HepG2 (cell line): ENCODE results near the gene COL4A2.

Experiments used
- ATF3 ChIP-seq: sonication (generic); formaldehyde crosslinking; IDR thresholded peaks from 2 replicates; pipeline ENCODE4 v1.4.0; 2020; ENCODE audit warnings: missing genetic modification reagents
- CTCF ChIP-seq: sonication (generic); formaldehyde crosslinking; IDR thresholded peaks from 2 replicates; pipeline ENCODE4 v1.5.0; 2020; ENCODE audit warnings: mild to moderate bottlenecking, missing genetic modification reagents, moderate library complexity
- HOXA7 ChIP-seq: sonication (generic); formaldehyde crosslinking; IDR thresholded peaks from 2 replicates; pipeline ENCODE4 v1.8.1; 2022; ENCODE audit warnings: mild to moderate bottlenecking, missing genetic modification reagents, moderate library complexity
- MIER3 ChIP-seq: IDR thresholded peaks from 2 replicates; pipeline ENCODE4 v1.6.1; 2016; ENCODE audit warnings: missing compliant biosample characterization, borderline replicate concordance
- NONO ChIP-seq, 2 experiments: fragments of 450-650 bp in 1 of 2; sonication (generic) in 1 of 2; formaldehyde crosslinking in 1 of 2; IDR thresholded peaks in 1 of 2; conservative IDR thresholded peaks in 1 of 2; 2 replicates each; pipeline versions ENCODE4 v1.6.1 to v1.8.0; 2017 to 2022; ENCODE audit warnings: mild to moderate bottlenecking in 1 of 2, missing genetic modification reagents in 1 of 2, moderate library complexity in 1 of 2
- PAWR ChIP-seq: sonication (generic); formaldehyde crosslinking; IDR thresholded peaks from 2 replicates; pipeline ENCODE4 v1.4.0; 2020; ENCODE audit warnings: missing genetic modification reagents, mild to moderate bottlenecking, borderline replicate concordance
- RAD21 ChIP-seq: fragments of 450-650 bp; formaldehyde crosslinking; IDR thresholded peaks from 2 replicates; pipeline ENCODE4 v1.5.0; 2020; ENCODE audit warnings: mild to moderate bottlenecking
- TERF1 ChIP-seq: sonication (generic); formaldehyde crosslinking; IDR thresholded peaks from 2 replicates; pipeline ENCODE4 v1.8.0; 2022; ENCODE audit warnings: mild to moderate bottlenecking, missing genetic modification reagents, moderate library complexity
- TP53 ChIP-seq: sonication (generic); formaldehyde crosslinking; conservative IDR thresholded peaks from 2 replicates; pipeline ENCODE4 v1.4.0; 2020; ENCODE audit warnings: missing genetic modification reagents
- ZFP36 ChIP-seq: fragments of 150-350 bp; IDR thresholded peaks from 2 replicates; pipeline ENCODE4 v1.6.1; 2018; ENCODE audit warnings: borderline replicate concordance, low read length, low read depth; ENCODE audit not compliant: partially characterized antibody
- ZNF274 ChIP-seq: sonication (generic); formaldehyde crosslinking; IDR thresholded peaks from 2 replicates; pipeline ENCODE4 v1.5.1; 2020; ENCODE audit warnings: mild to moderate bottlenecking, missing genetic modification reagents
- TF ChIP-seq, protein P1 (sequence below): sonication (generic); formaldehyde crosslinking; IDR thresholded peaks from 2 replicates; pipeline ENCODE4 v1.4.0; 2020; ENCODE audit warnings: mild to moderate bottlenecking, missing genetic modification reagents
- TF ChIP-seq, protein P2 (sequence below): sonication (generic); formaldehyde crosslinking; IDR thresholded peaks from 2 replicates; pipeline ENCODE4 v1.5.1; 2020; ENCODE audit warnings: missing genetic modification reagents, mild to moderate bottlenecking, borderline replicate concordance

- TF ChIP-seq, protein P1, sequence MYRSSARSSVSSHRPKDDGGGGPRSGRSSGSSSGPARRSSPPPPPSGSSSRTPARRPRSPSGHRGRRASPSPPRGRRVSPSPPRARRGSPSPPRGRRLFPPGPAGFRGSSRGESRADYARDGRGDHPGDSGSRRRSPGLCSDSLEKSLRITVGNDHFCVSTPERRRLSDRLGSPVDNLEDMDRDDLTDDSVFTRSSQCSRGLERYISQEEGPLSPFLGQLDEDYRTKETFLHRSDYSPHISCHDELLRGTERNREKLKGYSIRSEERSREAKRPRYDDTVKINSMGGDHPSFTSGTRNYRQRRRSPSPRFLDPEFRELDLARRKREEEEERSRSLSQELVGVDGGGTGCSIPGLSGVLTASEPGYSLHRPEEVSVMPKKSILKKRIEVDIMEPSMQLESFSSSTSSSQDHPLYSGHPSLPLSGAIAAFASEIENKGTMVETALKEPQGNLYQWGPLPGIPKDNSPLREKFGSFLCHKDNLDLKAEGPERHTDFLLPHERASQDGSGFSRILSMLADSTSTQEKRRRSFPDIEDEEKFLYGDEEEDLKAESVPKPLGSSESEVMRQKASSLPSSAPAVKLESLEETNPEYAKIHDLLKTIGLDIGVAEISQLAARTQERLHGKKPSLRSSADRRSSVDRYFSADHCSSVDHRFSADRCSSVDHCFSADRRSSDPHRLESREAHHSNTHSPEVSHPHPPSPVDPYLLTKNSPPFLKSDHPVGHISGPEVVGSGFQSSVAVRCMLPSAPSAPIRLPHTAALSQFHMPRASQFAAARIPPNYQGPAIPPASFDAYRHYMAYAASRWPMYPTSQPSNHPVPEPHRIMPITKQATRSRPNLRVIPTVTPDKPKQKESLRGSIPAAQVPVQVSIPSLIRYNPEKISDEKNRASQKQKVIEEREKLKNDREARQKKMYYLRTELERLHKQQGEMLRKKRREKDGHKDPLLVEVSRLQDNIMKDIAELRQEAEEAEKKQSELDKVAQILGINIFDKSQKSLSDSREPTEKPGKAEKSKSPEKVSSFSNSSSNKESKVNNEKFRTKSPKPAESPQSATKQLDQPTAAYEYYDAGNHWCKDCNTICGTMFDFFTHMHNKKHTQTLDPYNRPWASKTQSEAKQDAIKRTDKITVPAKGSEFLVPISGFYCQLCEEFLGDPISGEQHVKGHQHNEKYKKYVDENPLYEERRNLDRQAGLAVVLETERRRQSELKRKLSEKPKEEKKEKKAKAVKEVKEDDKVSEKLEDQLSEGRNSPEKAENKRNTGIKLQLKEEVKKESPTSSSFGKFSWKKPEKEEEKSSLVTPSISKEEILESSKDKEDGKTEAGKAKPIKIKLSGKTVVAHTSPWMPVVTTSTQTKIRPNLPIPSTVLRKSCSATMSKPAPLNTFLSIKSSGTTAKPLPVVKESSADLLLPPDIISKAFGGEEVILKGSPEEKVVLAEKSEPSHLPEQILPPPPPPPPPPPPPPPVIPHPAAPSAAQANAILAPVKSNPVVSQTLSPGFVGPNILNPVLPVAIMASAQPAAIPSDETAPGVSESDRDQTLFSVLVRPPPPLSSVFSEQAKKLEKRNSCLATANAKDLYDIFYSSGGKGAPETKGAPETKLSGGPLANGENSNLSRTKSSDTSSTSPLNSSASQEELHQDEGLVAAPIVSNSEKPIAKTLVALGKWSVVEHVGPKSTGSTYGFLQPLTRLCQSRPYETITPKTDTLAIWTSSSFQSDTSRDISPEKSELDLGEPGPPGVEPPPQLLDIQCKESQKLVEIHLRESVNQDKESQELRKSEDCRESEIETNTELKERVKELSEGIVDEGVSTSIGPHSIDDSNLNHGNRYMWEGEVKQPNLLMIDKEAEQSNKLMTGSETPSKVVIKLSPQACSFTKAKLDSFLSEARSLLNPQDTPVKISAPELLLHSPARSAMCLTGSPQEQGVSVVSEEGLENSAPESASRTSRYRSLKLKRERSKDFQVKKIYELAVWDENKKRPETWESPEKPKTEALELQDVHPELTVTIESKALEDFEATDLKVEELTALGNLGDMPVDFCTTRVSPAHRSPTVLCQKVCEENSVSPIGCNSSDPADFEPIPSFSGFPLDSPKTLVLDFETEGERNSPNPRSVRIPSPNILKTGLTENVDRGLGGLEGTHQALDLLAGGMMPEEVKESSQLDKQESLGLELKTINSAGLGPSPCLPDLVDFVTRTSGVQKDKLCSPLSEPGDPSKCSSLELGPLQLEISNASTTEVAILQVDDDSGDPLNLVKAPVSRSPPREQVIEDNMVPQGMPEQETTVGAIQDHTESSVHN (CRISPR knock-in tag) = no peak
- TF ChIP-seq ZNF274 (CRISPR knock-in tag) (no peak), PAWR (CRISPR knock-in tag) (no peak), RAD21 (CRISPR knock-in tag) (no peak), MIER3 (CRISPR knock-in tag) (no peak), CTCF (CRISPR knock-in tag) (no peak), ZFP36 (no peak), HOXA7 (CRISPR knock-in tag) (no peak), NONO (IDR thresholded peaks at IDR 0.05) (no peak), NONO (CRISPR knock-in tag; conservative IDR thresholded peaks at IDR 0.05) (no peak), TERF1 (CRISPR knock-in tag) (no peak), TP53 (CRISPR knock-in tag) (no peak), ATF3 (no peak)
- TF ChIP-seq, protein P2, sequence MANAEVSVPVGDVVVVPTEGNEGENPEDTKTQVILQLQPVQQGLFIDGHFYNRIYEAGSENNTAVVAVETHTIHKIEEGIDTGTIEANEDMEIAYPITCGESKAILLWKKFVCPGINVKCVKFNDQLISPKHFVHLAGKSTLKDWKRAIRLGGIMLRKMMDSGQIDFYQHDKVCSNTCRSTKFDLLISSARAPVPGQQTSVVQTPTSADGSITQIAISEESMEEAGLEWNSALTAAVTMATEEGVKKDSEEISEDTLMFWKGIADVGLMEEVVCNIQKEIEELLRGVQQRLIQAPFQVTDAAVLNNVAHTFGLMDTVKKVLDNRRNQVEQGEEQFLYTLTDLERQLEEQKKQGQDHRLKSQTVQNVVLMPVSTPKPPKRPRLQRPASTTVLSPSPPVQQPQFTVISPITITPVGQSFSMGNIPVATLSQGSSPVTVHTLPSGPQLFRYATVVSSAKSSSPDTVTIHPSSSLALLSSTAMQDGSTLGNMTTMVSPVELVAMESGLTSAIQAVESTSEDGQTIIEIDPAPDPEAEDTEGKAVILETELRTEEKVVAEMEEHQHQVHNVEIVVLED (CRISPR knock-in tag) = no peak
These were observed 17.4 kb upstream of the COL4A2 start for GRCh38 chr13:110289661-110290060.
